B cell (primary cell): ENCODE results near the gene HIF3A. TPM values are rescaled to one million over a fixed set of nuclear protein-coding genes. Genes with fewer than 3 reads are reported as not detected.
"Not testable (repeated sequence)": the region's sequence is repeated elsewhere in the genome, so short reads cannot be mapped to it uniquely, and the experiment has no call there.

Source experiments
- ATAC-seq: fragments of 200-7000 bp; cut with Tn5 transposase; one replicate; pipeline ENCODE4 v1.10.0; 2021; ENCODE audit warnings: low read depth, mild to moderate bottlenecking, moderate number of reproducible peaks, moderate library complexity
- CTCF ChIA-PET: fragments of 350-600 bp; sonication (Branson Sonifier 250); formaldehyde crosslinking; loops from one replicate; lab custom pipeline; 2021; ENCODE audit warnings: antibody characterized with exemption, inconsistent platforms; lab: Charles Lee
- POLR2A ChIA-PET: fragments of 350-600 bp; sonication (Branson Sonifier 250); formaldehyde crosslinking; loops from one replicate; lab custom pipeline; 2021; ENCODE audit warnings: antibody characterized with exemption; lab: Charles Lee
- DNase-seq: peaks from one replicate; pipeline ENCODE4 v3.0.0; 2013
- H2AFZ ChIP-seq: 2 replicates; pipeline ENCODE4 v1.6.1; 2012; ENCODE audit warnings: mild to moderate bottlenecking, low read depth, low read length; ENCODE audit not compliant: insufficient read depth, poor library complexity, severe bottlenecking
- H3K27ac ChIP-seq, 2 donors: 1 replicate in 1 of 2; 2 replicates in 1 of 2; pipeline ENCODE4 v1.5.1; 2012 to 2013; ENCODE audit warnings: low read length in 2 of 2, mild to moderate bottlenecking in 2 of 2, moderate library complexity in 1 of 2
- H3K27me3 ChIP-seq, 4 experiments: fragments of 200-600 bp in 1 of 4; sonication (generic) in 1 of 4; replicated peaks in 1 of 4; 1 replicate in 2 of 4; 2 replicates in 2 of 4; pipeline versions ENCODE4 v1.6.1 to v1.7.0; 2013 to 2016; ENCODE audit warnings: low read length in 3 of 4, mild to moderate bottlenecking in 2 of 4, mixed read lengths in 1 of 4, moderate library complexity in 1 of 4; ENCODE audit not compliant: insufficient read depth in 4 of 4, control insufficient read depth in 3 of 4; ENCODE audit errors: control extremely low read depth in 1 of 4
- H3K36me3 ChIP-seq, 2 experiments: replicated peaks in 1 of 2; 1 replicate in 1 of 2; 2 replicates in 1 of 2; pipeline versions ENCODE4 v1.6.1 to v1.7.1; 2013; ENCODE audit warnings: low read length in 1 of 2; ENCODE audit not compliant: insufficient read depth in 2 of 2, control insufficient read depth in 1 of 2; ENCODE audit errors: control extremely low read depth in 1 of 2, extremely low read depth in 1 of 2
- H3K4me1 ChIP-seq, 2 donors: fragments of 200-600 bp in 1 of 2; sonication (generic) in 1 of 2; 1 replicate in 1 of 2; 2 replicates in 1 of 2; pipeline versions ENCODE4 v1.5.1 to v1.6.1; 2013 to 2017; ENCODE audit warnings: low read length in 2 of 2; ENCODE audit not compliant: control insufficient read depth in 2 of 2, insufficient read depth in 2 of 2
- H3K4me2 ChIP-seq: replicated peaks from 2 replicates; pipeline ENCODE3; 2012; ENCODE audit warnings: mild to moderate bottlenecking, low read depth, low read length; ENCODE audit not compliant: poor library complexity, severe bottlenecking
- H3K4me3 ChIP-seq, 5 experiments: fragments of 200-600 bp in 1 of 5; sonication (generic) in 1 of 5; 1 replicate in 3 of 5; 2 replicates in 2 of 5; pipeline versions ENCODE4 v1.5.1 to v1.7.0; 2011 to 2016; ENCODE audit warnings: low read length in 4 of 5, mild to moderate bottlenecking in 4 of 5, low read depth in 2 of 5, control low read depth in 1 of 5, moderate library complexity in 1 of 5; ENCODE audit not compliant: insufficient read depth in 1 of 5; ENCODE audit errors: control extremely low read depth in 1 of 5, extremely low read depth in 1 of 5
- H3K79me2 ChIP-seq: fragments of 200-600 bp; sonication (generic); one replicate; pipeline ENCODE4 v1.6.0; 2016; ENCODE audit warnings: low read length; ENCODE audit not compliant: control insufficient read depth, insufficient read depth
- H3K9ac ChIP-seq: fragments of 200-600 bp; sonication (generic); 2 replicates; pipeline ENCODE4 v1.6.1; 2017; ENCODE audit warnings: mild to moderate bottlenecking, low read length, moderate library complexity
- H3K9me3 ChIP-seq, 3 donors: one replicate each; pipeline versions ENCODE4 v1.6.1 to v1.7.1; 2013; ENCODE audit warnings: low read length in 2 of 3; ENCODE audit not compliant: control insufficient read depth in 2 of 3, insufficient read depth in 1 of 3; ENCODE audit errors: control extremely low read depth in 1 of 3
- H4K20me1 ChIP-seq: 2 replicates; pipeline ENCODE4 v1.6.0; 2012; ENCODE audit warnings: mild to moderate bottlenecking, low read length; ENCODE audit not compliant: insufficient read depth, control insufficient read depth, poor library complexity, severe bottlenecking
- H3K27ac Mint-ChIP-seq: one replicate; pipeline ENCODE4 v1.8.0; 2021; ENCODE audit warnings: mixed read lengths
- H3K27me3 Mint-ChIP-seq: one replicate; pipeline ENCODE4 v1.8.0; 2021; ENCODE audit warnings: mixed read lengths
- H3K4me1 Mint-ChIP-seq: one replicate; pipeline ENCODE4 v1.8.0; 2021; ENCODE audit warnings: mixed read lengths
- H3K4me3 Mint-ChIP-seq: one replicate; pipeline ENCODE4 v1.8.0; 2021; ENCODE audit warnings: mixed read lengths
- H3K9me3 Mint-ChIP-seq: one replicate; pipeline ENCODE4 v1.8.0; 2022; ENCODE audit warnings: mixed read lengths; ENCODE audit not compliant: insufficient read depth
- CTCF ChIP-seq: fragments of 200-600 bp; IDR thresholded peaks from one replicate; pipeline ENCODE4 v1.8.0; 2022; ENCODE audit warnings: antibody characterized with exemption, mild to moderate bottlenecking
- EZH2 ChIP-seq: IDR thresholded peaks from 2 replicates; pipeline ENCODE4 v1.6.1; 2012; ENCODE audit warnings: borderline replicate concordance, low read depth, mild to moderate bottlenecking, moderate library complexity, low read length; ENCODE audit not compliant: insufficient read depth, poor library complexity, severe bottlenecking
- WGBS: methylation state at CpG from one replicate; pipeline ENCODE4 v1.1.5; 2013; ENCODE audit warnings: missing lambda C conversion rate; ENCODE audit not compliant: insufficient coverage; 5-methylcytosine and 5-hydroxymethylcytosine counted together
- intact Hi-C: fragments of 100-400 bp; cut with micrococcal nuclease; formaldehyde crosslinking; loops from one replicate; pipeline ENCODE4 v1.10.0; 2022
- polyA plus RNA-seq: library from polyadenylated mRNA; depleted of rRNA; stranded (reverse); fragments of >200 nt; gene quantifications from 2 replicates; pipeline ENCODE4 v1.2.3, GENCODE V29; 2012
- total RNA-seq, 2 donors: library from RNA; stranded (reverse); fragments of 120-200 nt in 1 of 2; gene quantifications; 1 replicate in 1 of 2; 2 replicates in 1 of 2; pipeline versions ENCODE4 v1.2.3 to v1.2.4, GENCODE V29; 2013 to 2022

HIF3A gene
- total and polyA plus RNA-seq, 2 donors (not counting 1 experiment from before 2014, with no cell fraction given), result not detected

- 96% methylated on average over 4 of the region's 5 CpGs for WGBS
Observed at GRCh38 chr19:46311444-46311843, 14.6 kb downstream of the HIF3A start.

GRCh38 chr19:46313540-46314469 lies 17.0 kb downstream of the HIF3A start:
- H2AFZ ChIP-seq, ATAC-seq, H3K79me2 ChIP-seq, H3K27me3 ChIP-seq, CTCF ChIA-PET, intact Hi-C loops, H3K4me3 ChIP-seq, H3K9me3 Mint-ChIP-seq, H3K36me3 ChIP-seq, H3K27ac ChIP-seq, H3K27me3 Mint-ChIP-seq, H3K4me3 Mint-ChIP-seq, H3K27ac Mint-ChIP-seq, H3K9ac ChIP-seq, H3K4me1 ChIP-seq, H3K4me1 Mint-ChIP-seq, DNase-seq, H3K9me3 ChIP-seq, H3K4me2 ChIP-seq, H4K20me1 ChIP-seq: not testable (repeated sequence)
- POLR2A ChIA-PET, result interaction anchor here (0.6 kb wide), 1 partner anchor 662 kb away, joined by 3 read pairs; no protein-coding TSS in a partner anchor
- no CpG with 5 or more reads among the region's 14 CpGs for WGBS

More at GRCh38 chr19:46311444-46311843, 14.6 kb downstream of the HIF3A start:
- no peaks in the 10 kb centered on the region for H3K79me2 ChIP-seq
- no peaks in the 10 kb centered on the region for H4K20me1 ChIP-seq
- no peak overlapping the region for H3K27ac ChIP-seq
- H3K9ac ChIP-seq, result no peak overlapping the region
- DNase-seq (no peak), ATAC-seq (no peak)
- ChIA-PET CTCF (no interaction called here), POLR2A (no interaction called here)
- no peak overlapping the region for H3K27ac Mint-ChIP-seq
- TF ChIP-seq EZH2 (no peak), CTCF (no peak)
- no peak overlapping the region for H2AFZ ChIP-seq
- H3K27me3 Mint-ChIP-seq, result peaks cover 5% of the 10 kb centered on the region
- H3K4me1 Mint-ChIP-seq, result no peaks in the 10 kb centered on the region
- H3K4me1 ChIP-seq, result no peaks in the 10 kb centered on the region
- intact Hi-C loops, result no loop called here
- no peaks in the 10 kb centered on the region for H3K36me3 ChIP-seq
- H3K27me3 ChIP-seq, result no peaks in the 10 kb centered on the region
- H3K4me2 ChIP-seq, result no peak overlapping the region
- H3K9me3 ChIP-seq, result peaks cover 0 to 12% (median under 1%) of the 10 kb centered on the region in 3 donors
- H3K4me3 Mint-ChIP-seq, result no peak overlapping the region
- no peak overlapping the region for H3K4me3 ChIP-seq
- peaks cover 3% of the 10 kb centered on the region for H3K9me3 Mint-ChIP-seq
